H1 (cell line): ENCODE results near the gene TUBD1. TPM values are rescaled to one million over a fixed set of nuclear protein-coding genes. Genes with fewer than 3 reads are reported as not detected.

Experiments
- CTCF ChIA-PET: fragments of 300-600 bp; sonication (Branson Sonifier 250); formaldehyde crosslinking; loops from one replicate; lab custom pipeline; 2021; ENCODE audit not compliant: partially characterized antibody; lab: Charles Lee
- POLR2A ChIA-PET: fragments of 300-600 bp; sonication (Branson Sonifier 250); formaldehyde crosslinking; loops from one replicate; lab custom pipeline; 2021; ENCODE audit warnings: inconsistent platforms; ENCODE audit not compliant: partially characterized antibody; lab: Charles Lee
- DNase-seq, 2 experiments: peaks; one replicate each; pipeline versions ENCODE4 v3.0.0 to v3.0.0-alpha.2; 2010 to 2022; ENCODE audit warnings: low spot score in 2 of 2, low read depth in 1 of 2, mixed read lengths in 1 of 2
- FAIRE-seq: peaks from 2 replicates; lab custom pipeline; 2011; peaks lifted over from hg19 to GRCh38; lab: Jason Lieb, UNC
- H2AFZ ChIP-seq: 2 replicates; pipeline ENCODE4 v1.8.1; 2012; ENCODE audit warnings: low read length, inconsistent platforms
- H2AK5ac ChIP-seq: 2 replicates; pipeline ENCODE4 v1.6.1; 2013; ENCODE audit warnings: low read depth, low read length
- H2BK120ac ChIP-seq: replicated peaks from 2 replicates; pipeline ENCODE3; 2013; ENCODE audit warnings: low read depth, low read length, inconsistent platforms
- H2BK12ac ChIP-seq: 2 replicates; pipeline ENCODE4 v1.6.1; 2013; ENCODE audit warnings: low read depth, low read length
- H2BK15ac ChIP-seq: 2 replicates; pipeline ENCODE4 v1.6.1; 2013; ENCODE audit warnings: low read length
- H2BK20ac ChIP-seq: 2 replicates; pipeline ENCODE4 v1.6.1; 2013; ENCODE audit warnings: low read length
- H2BK5ac ChIP-seq: 2 replicates; pipeline ENCODE4 v1.6.1; 2013; ENCODE audit warnings: low read depth, low read length
- H3K14ac ChIP-seq: 2 replicates; pipeline ENCODE4 v1.6.1; 2013; ENCODE audit warnings: inconsistent platforms; ENCODE audit not compliant: insufficient read length
- H3K18ac ChIP-seq: 2 replicates; pipeline ENCODE4 v1.6.1; 2013; ENCODE audit warnings: low read length; ENCODE audit errors: extremely low read depth
- H3K23ac ChIP-seq: 2 replicates; pipeline ENCODE4 v1.6.1; 2013; ENCODE audit warnings: inconsistent platforms; ENCODE audit not compliant: insufficient read length
- H3K23me2 ChIP-seq: 2 replicates; pipeline ENCODE4 v1.6.1; 2013; ENCODE audit warnings: low read depth, low read length
- H3K27ac ChIP-seq: 2 replicates; pipeline ENCODE4 v1.6.1; 2011; ENCODE audit warnings: low read depth, low read length, inconsistent platforms
- H3K27me3 ChIP-seq, 4 experiments: replicated peaks in 1 of 4; 1 replicate in 1 of 4; 2 replicates in 3 of 4; pipeline versions ENCODE4 v1.6.1 to v1.8.1; 2011 to 2013; ENCODE audit warnings: low read length in 3 of 4, mild to moderate bottlenecking in 3 of 4, inconsistent platforms in 2 of 4, mixed read lengths in 2 of 4, moderate library complexity in 1 of 4; ENCODE audit not compliant: control insufficient read depth in 3 of 4, insufficient read depth in 3 of 4; ENCODE audit errors: extremely low read depth in 1 of 4
- H3K36me3 ChIP-seq, 4 experiments: 2 replicates each; pipeline versions ENCODE4 v1.6.1 to v1.8.1; 2011 to 2013; ENCODE audit warnings: mild to moderate bottlenecking in 4 of 4, low read length in 3 of 4, moderate library complexity in 2 of 4, control low read depth in 1 of 4, inconsistent platforms in 1 of 4; ENCODE audit not compliant: insufficient read depth in 4 of 4, control insufficient read depth in 2 of 4
- H3K4ac ChIP-seq: replicated peaks from 2 replicates; pipeline ENCODE3; 2013; ENCODE audit warnings: low read length, low read depth, mixed read lengths, inconsistent platforms; ENCODE audit not compliant: insufficient read length
- H3K4me1 ChIP-seq, 4 experiments: replicated peaks in 1 of 4; 1 replicate in 1 of 4; 2 replicates in 3 of 4; pipeline versions ENCODE4 v1.6.1 to v1.8.1; 2011 to 2013; ENCODE audit warnings: low read length in 3 of 4, inconsistent platforms in 2 of 4, mixed read lengths in 1 of 4; ENCODE audit not compliant: insufficient read depth in 4 of 4, control insufficient read depth in 3 of 4
- H3K4me2 ChIP-seq, 2 experiments: 2 replicates each; pipeline versions ENCODE4 v1.6.1 to v1.8.1; 2011 to 2013; ENCODE audit warnings: low read depth in 2 of 2, low read length in 2 of 2, control low read depth in 1 of 2, inconsistent platforms in 1 of 2, mild to moderate bottlenecking in 1 of 2; ENCODE audit not compliant: insufficient read depth in 1 of 2
- H3K4me3 ChIP-seq, 4 experiments: fragments of 200-600, 300-600 bp in 1 of 4; sonication (generic), shearing (Covaris generic), sonication (Bioruptor Twin) in 1 of 4; 2 replicates each; pipeline versions ENCODE4 v1.5.1 to v1.8.1; 2011 to 2016; ENCODE audit warnings: low read length in 4 of 4, low read depth in 3 of 4, control low read depth in 2 of 4, inconsistent platforms in 2 of 4, mild to moderate bottlenecking in 2 of 4, mixed read lengths in 1 of 4, moderate library complexity in 1 of 4; ENCODE audit not compliant: insufficient read depth in 2 of 4; ENCODE audit errors: extremely low read depth in 1 of 4
- H3K56ac ChIP-seq: replicated peaks from 2 replicates; pipeline ENCODE3; 2013; ENCODE audit warnings: low read depth, mild to moderate bottlenecking, mixed read lengths, low read length, inconsistent platforms; ENCODE audit not compliant: insufficient read length
- H3K79me1 ChIP-seq: 2 replicates; pipeline ENCODE4 v1.6.1; 2013; ENCODE audit warnings: low read depth, low read length, control low read depth
- H3K79me2 ChIP-seq, 2 experiments: 2 replicates each; pipeline versions ENCODE4 v1.6.1 to v1.8.1; 2012 to 2013; ENCODE audit warnings: low read length in 2 of 2, mild to moderate bottlenecking in 2 of 2, inconsistent platforms in 1 of 2; ENCODE audit not compliant: insufficient read depth in 2 of 2, control insufficient read depth in 1 of 2
- H3K9ac ChIP-seq, 4 experiments: replicated peaks in 1 of 4; 1 replicate in 1 of 4; 2 replicates in 3 of 4; pipeline versions ENCODE4 v1.6.1 to v1.8.1; 2011 to 2013; ENCODE audit warnings: low read depth in 3 of 4, low read length in 3 of 4, control low read depth in 2 of 4, mild to moderate bottlenecking in 2 of 4, moderate library complexity in 2 of 4, inconsistent platforms in 1 of 4; ENCODE audit errors: extremely low read depth in 1 of 4
- H3K9me3 ChIP-seq, 2 experiments: 2 replicates each; pipeline versions ENCODE4 v1.6.1 to v1.8.1; 2012 to 2013; ENCODE audit warnings: mild to moderate bottlenecking in 2 of 2, moderate library complexity in 2 of 2, control low read depth in 1 of 2, inconsistent platforms in 1 of 2, low read depth in 1 of 2, low read length in 1 of 2, mixed read lengths in 1 of 2; ENCODE audit not compliant: insufficient read depth in 2 of 2
- H4K20me1 ChIP-seq, 2 experiments: replicated peaks in 1 of 2; 2 replicates each; pipeline versions ENCODE3 to v1.8.1; 2011 to 2013; ENCODE audit warnings: inconsistent platforms in 2 of 2, low read length in 2 of 2, mild to moderate bottlenecking in 1 of 2; ENCODE audit not compliant: insufficient read depth in 2 of 2, control insufficient read depth in 1 of 2
- H4K5ac ChIP-seq: 2 replicates; pipeline ENCODE4 v1.6.1; 2013; ENCODE audit warnings: low read length, low read depth, mixed read lengths, inconsistent platforms; ENCODE audit not compliant: insufficient read length
- H4K8ac ChIP-seq: 2 replicates; pipeline ENCODE4 v1.8.0; 2013; ENCODE audit warnings: mild to moderate bottlenecking, moderate library complexity, low read length, inconsistent platforms; ENCODE audit not compliant: insufficient read depth; ENCODE audit errors: extremely low read depth
- H4K91ac ChIP-seq: replicated peaks from 2 replicates; pipeline ENCODE3; 2013; ENCODE audit warnings: low read length, mixed read lengths, inconsistent platforms; ENCODE audit not compliant: insufficient read length
- CHD2 ChIP-seq: IDR thresholded peaks from 2 replicates; pipeline ENCODE4 v1.6.1; 2012; ENCODE audit warnings: low read length, improper control_type of control experiment
- WGBS, 2 experiments: shearing (Covaris generic) in 1 of 2; methylation state at CpG; one replicate each; pipeline versions ENCODE4 v1.1.6 to v1.1.7; 2013 to 2015; ENCODE audit warnings: low lambda C conversion rate in 2 of 2, mixed read lengths in 2 of 2, inconsistent platforms in 1 of 2, low coverage in 1 of 2, missing lambda C conversion rate in 1 of 2; ENCODE audit not compliant: insufficient replicate concordance in 2 of 2, insufficient coverage in 1 of 2, insufficient read length in 1 of 2; ENCODE audit errors: extremely low coverage in 1 of 2, missing lambda C conversion rate in 1 of 2; 5-methylcytosine and 5-hydroxymethylcytosine counted together
- polyA plus RNA-seq, 7 experiments: library from polyadenylated mRNA; depleted of rRNA in 3 of 7; stranded (reverse) in 5 of 7; unstranded in 2 of 7; fragments of >200 nt in 5 of 7; fragments of 200-250 nt in 2 of 7; gene quantifications; 1 replicate in 5 of 7; 2 replicates in 1 of 7; 4 replicates in 1 of 7; pipeline versions ENCODE4 v1.2.1 to v1.2.3, GENCODE V29; 2011 to 2013; ENCODE audit warnings: missing spikeins in 2 of 7, mixed read lengths in 2 of 7
- total RNA-seq: library from RNA; stranded (reverse); fragmentation: NEBNext Ultra II Directional; extraction: Animal tissue kit (Norgen Biotek cat#: 25700); gene quantifications from 2 replicates; pipeline ENCODE4 v1.2.1, GENCODE V29; 2021
- TF ChIP-seq, protein P1 (sequence below): IDR thresholded peaks from 2 replicates; pipeline ENCODE4 v1.6.1; 2012; ENCODE audit warnings: inconsistent platforms

Gene TUBD1
- total and polyA plus RNA-seq, 2 of the 8 experiments (the other 6 are each of a cell fraction or from before 2014, with no cell fraction given), result 9.1 to 17.5 TPM

DNA sequence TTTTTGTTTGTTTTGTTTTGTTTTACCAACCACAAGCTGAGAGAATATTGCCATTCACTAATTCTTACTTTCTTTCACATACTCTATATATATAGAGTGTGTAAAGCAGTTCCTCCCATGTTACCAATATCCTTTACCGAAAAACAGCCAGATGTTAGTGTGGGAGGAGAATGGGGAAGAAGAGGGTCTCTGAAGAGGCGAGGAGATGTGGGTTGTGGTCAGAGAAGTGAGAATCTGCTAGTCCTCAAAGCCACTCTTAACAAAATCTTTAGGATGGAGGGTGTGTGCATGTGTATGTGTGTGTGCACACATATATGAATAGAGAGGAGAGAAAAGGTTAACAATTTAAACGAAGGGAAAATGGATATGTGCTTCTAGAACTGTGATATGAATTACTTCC, 80.6 kb downstream of the TUBD1 start:
- 92% methylated on average over 3 of the region's 3 CpGs; no CpG with 5 or more reads in 1 of the 2 experiments for WGBS, 2 experiments
- no peak overlapping the region for H3K27ac ChIP-seq

More for the DNA sequence above, 80.6 kb downstream of the TUBD1 start:
- Histone ChIP-seq H3K27me3 (no peaks in the 10 kb centered on the region), H3K56ac (peak overlapping the region; percentile 46), H2BK120ac (no peak overlapping the region), H2BK5ac (no peak overlapping the region), H2BK20ac (no peak overlapping the region), H3K4ac (no peak overlapping the region), H3K36me3 (peaks cover 0 to 6% (median 0%) of the 10 kb centered on the region in 4 experiments; a peak in 1 of 8 replicates), H3K4me3 (no peak overlapping the region), H2BK15ac (no peak overlapping the region), H2AK5ac (no peak overlapping the region), H3K9ac (no peak overlapping the region), H3K23ac (no peak overlapping the region), H3K9me3 (no peaks in the 10 kb centered on the region), H4K91ac (no peak overlapping the region), H3K4me1 (no peaks in the 10 kb centered on the region), H4K5ac (no peak overlapping the region), H4K8ac (no peak overlapping the region), H3K79me2 (no peaks in the 10 kb centered on the region), H3K23me2 (no peaks in the 10 kb centered on the region), H2AFZ (no peak overlapping the region), H2BK12ac (no peak overlapping the region), H3K14ac (no peak overlapping the region), H3K4me2 (no peak overlapping the region), H3K79me1 (no peaks in the 10 kb centered on the region), H4K20me1 (no peaks in the 10 kb centered on the region), H3K18ac (no peak overlapping the region)
- POLR2A ChIA-PET, result no interaction called here
- DNase-seq (no peak), FAIRE-seq (no peak)
- CTCF ChIA-PET, result no interaction called here
- TF ChIP-seq, protein P1, sequence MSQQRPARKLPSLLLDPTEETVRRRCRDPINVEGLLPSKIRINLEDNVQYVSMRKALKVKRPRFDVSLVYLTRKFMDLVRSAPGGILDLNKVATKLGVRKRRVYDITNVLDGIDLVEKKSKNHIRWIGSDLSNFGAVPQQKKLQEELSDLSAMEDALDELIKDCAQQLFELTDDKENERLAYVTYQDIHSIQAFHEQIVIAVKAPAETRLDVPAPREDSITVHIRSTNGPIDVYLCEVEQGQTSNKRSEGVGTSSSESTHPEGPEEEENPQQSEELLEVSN, result no peak
- TF ChIP-seq CHD2, result no peak
